KOPT-K1 (cell line): ENCODE data around the gene RGS7.

ENCODE experiments used
- H3K27ac ChIP-seq: fragments of 200-600 bp; sonication (generic); 2 replicates; pipeline ENCODE4 v1.5.1; 2016; ENCODE audit warnings: antibody characterized with exemption, mild to moderate bottlenecking, low read depth, low read length; ENCODE audit not compliant: poor library complexity, severe bottlenecking
- H3K36me3 ChIP-seq: fragments of 200-600 bp; sonication (generic); 2 replicates; pipeline ENCODE4 v1.5.1; 2017; ENCODE audit warnings: antibody characterized with exemption, mild to moderate bottlenecking, low read length, moderate library complexity; ENCODE audit not compliant: insufficient read depth
- H3K9me3 ChIP-seq: fragments of 200-600 bp; sonication (generic); 2 replicates; pipeline ENCODE4 v1.5.1; 2017; ENCODE audit warnings: antibody characterized with exemption, low read length, mild to moderate bottlenecking; ENCODE audit not compliant: insufficient read depth, poor library complexity, severe bottlenecking

RGS7 gene

DNA sequence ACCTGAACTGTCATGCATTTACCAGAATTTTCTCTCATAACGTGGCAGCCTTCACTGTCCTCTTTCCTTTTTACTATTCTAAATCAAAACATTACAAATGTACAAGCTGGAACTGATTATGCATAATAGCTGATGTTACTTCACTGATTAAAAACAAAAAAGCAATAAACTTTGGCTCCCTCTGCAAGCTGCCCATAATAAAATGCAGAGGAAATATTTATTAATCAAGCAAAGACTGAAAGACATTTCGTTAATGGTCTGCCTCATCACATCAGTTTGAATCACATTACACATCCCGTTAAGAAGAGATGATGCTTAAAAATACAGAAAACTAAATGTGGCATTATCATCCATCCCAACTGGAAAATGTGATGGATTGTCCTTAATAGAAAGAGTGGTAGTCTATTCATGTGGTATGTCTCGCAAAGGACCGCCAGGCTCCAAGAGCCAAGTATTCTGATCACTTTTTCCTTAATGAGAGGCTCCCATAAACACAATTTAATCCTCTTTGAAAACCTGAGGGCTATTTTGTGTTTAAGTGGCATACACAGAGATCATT lies 225.3 kb downstream of the RGS7 start:
- Histone ChIP-seq H3K27ac (no peak overlapping the region), H3K9me3 (no peaks in the 10 kb centered on the region)

DNA sequence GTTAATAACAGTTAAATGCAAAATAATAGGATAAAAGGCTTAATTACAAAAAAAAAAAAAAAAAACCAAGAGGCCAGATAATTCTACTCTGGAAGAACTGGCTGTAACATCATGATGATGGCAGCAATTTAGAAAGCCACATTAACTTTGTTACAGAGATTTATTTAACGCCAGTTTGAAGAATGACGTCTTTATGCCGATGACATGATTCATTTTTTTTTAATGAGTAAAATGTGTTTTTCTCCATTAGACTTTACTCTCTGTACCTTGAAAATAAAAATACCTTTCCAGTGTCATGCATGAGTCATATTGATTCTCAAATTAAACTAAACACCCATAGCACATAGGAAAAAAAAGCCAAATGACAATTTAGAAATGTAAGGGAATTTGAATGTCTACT lies 226.1 kb downstream of the RGS7 start:
- H3K9me3 ChIP-seq: no peaks in the 10 kb centered on the region
- no peaks in the 10 kb centered on the region for H3K36me3 ChIP-seq
- H3K27ac ChIP-seq: no peak overlapping the region

More for the DNA sequence above, 225.3 kb downstream of the RGS7 start:
- no peaks in the 10 kb centered on the region for H3K36me3 ChIP-seq

DNA sequence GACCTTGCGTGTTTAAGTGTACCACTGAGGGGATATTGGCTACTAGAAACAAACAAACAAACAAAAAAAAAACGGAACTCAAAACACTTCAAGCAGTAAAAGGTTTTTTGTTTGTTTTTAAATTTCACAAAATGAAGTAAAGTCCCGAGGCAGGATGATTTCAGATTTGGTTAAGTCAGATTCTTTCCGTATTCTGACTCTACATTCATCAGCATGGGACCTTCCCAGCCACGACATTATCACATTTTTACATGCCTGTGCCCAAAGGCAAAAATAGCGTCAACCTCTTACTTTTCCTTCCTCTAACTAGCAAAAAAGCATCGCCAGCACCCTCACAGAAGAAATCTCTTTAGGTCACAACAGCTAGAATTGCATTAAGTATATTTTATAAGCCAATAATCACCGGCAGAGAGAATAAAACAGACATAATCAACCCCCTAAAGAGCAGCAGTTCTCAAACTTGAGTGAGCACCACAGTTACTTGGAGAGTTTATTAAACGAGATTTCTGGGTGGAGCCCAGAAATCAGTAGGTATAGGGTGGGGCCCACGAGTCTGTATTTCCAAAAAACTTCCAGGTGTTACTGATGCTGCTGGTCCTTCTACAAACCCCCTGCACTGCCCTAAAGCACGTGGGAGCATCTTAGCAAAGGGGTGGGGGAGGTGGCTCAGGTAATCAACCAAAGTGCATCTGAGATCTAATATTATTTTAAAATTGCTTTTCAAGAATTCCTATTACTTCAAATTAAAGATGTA lies 227.6 kb downstream of the RGS7 start:
- no peaks in the 10 kb centered on the region for H3K9me3 ChIP-seq
- H3K27ac ChIP-seq: no peak overlapping the region
- H3K36me3 ChIP-seq: no peaks in the 10 kb centered on the region

DNA sequence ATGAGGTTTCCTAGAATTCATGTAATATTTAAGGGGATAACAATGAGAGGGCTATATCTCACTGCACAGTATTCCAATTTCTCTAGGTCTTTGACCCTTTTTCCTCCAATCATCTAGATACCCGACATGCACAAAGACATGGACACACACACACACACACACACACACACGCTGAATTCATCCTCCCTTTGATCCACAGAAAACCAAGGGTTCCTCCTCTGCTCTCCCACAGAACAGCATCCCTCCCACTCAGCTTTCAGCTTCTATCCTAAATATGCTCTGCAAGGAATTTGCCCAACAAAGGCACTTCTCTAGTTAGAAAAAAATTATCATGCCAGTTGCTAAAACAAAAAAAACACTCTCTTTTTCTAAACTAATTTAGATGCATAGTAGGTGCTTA lies 231.7 kb downstream of the RGS7 start:
- Histone ChIP-seq H3K36me3 (no peaks in the 10 kb centered on the region), H3K9me3 (no peaks in the 10 kb centered on the region), H3K27ac (no peak overlapping the region)

DNA sequence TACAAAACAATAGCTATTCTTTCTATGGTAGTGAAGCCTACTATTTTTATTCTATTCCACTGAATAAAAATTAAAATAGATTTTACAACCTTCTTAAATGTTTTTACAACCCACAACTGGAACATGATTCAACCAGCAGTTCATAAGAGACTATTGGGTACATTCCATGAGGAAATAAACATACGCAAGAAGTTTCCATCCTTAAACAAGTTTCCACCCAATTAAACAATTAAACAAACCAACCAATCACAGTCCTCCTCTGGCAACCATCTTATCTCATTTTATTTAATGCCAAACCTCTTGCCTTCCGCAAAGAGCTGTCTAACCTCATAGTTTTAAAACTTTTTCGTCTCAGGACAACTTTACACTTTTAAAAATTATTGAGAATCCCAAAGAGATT lies 239.0 kb downstream of the RGS7 start:
- Histone ChIP-seq H3K36me3 (no peaks in the 10 kb centered on the region), H3K9me3 (no peaks in the 10 kb centered on the region), H3K27ac (no peak overlapping the region)

DNA sequence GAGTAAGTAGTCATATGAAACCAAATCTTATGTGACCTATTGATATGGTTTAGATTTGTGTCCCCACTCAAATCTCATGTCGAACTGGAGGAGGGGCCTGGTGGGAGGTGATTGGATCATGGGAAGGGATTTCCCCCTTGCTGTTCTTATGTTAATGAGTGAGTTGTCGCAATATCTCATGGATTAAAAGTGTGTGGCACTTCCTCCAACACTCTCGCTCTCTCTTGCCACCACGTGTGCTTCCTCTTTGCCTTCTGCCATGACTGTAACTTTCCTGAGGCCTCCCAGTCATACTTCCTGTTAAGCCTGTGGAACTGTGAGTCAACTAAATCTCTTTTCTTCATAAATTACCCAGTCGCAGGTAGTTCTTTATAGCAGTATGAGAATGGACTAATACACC lies 241.2 kb downstream of the RGS7 start:
- Histone ChIP-seq H3K36me3 (no peaks in the 10 kb centered on the region), H3K9me3 (no peaks in the 10 kb centered on the region), H3K27ac (no peak overlapping the region)

DNA sequence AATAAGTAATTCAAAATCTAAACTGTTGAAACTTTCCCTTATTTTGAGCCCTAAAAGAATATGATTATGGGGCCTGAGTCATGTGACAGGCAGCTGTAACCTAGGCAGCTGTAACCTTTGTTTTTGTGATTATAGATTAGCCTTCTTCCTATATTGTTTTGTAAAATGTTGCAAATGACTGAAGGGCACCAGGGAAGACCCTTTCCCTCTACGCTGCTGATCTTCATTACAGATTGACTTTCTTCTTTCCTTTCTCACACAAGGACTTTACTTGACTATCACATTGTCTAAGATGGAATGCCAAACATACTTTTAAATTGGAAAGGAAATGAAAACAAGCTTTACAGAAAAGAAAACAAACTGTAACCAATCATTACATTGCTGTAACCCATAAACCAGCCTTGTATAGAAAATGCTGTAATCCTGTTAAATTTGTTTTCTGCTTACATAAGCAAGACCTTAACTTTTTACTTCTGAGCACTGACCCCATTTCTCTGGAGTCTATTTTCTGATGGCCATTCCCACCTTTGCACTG lies 242.2 kb downstream of the RGS7 start:
- Histone ChIP-seq H3K9me3 (no peaks in the 10 kb centered on the region), H3K27ac (no peak overlapping the region), H3K36me3 (no peaks in the 10 kb centered on the region)

DNA sequence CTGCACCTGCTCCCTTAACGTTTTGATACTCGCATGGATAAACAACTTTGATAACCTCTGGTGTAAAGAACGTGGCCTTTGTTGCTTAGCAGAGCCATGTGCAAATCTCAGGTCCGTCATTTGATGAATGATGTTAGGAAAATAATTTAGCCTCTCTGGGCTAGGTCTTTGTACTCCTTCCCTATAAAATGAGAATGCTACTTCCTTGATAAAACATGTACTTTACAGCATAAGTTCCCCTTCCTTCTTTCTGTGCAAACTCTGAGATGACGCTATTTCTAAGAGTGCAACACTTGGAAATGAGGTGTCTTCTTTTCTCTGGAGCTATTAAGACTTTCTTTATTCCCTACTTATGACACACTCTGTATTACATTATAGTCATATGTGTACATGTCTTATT lies 243.4 kb downstream of the RGS7 start:
- Histone ChIP-seq H3K27ac (no peak overlapping the region), H3K36me3 (no peaks in the 10 kb centered on the region), H3K9me3 (no peaks in the 10 kb centered on the region)

DNA sequence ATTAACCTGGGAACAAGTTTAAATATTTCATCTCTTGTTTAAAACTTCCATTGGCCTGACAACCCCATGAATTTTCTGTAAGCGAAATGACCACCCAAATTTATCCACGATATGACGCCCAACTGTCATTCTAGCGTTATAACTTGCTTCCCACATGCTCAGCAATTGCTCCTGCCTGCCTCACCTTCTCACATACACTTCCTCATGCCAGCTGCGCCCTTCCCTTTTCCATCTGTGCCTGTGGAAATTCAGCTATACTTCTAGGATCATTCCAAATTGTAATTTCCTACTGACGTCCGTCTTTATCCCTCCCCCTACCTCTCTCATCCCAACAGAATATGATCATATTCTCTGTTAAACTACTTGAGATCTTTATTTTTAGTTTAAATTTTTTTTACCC lies 248.0 kb downstream of the RGS7 start:
- Histone ChIP-seq H3K36me3 (no peaks in the 10 kb centered on the region), H3K27ac (no peak overlapping the region), H3K9me3 (no peaks in the 10 kb centered on the region)

DNA sequence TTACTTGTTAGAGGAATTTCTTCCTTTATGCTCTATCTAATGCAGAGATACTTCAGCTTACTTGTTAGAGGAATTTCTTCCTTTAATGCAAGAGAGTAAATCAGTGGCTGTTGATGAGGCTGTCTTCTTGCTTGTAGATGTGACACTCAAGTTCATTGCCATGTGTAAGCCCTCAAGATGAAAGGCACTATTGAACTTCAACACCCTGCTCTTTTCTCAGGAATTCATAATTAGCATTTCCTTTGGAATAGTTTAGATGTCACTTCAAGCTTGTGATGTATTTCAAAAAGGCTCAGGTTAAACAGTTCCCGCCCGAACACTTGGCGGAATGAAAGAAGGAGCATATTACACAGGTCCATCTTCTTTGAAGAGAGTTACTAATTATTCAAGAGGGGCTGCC lies 251.9 kb downstream of the RGS7 start:
- Histone ChIP-seq H3K36me3 (no peaks in the 10 kb centered on the region), H3K9me3 (no peaks in the 10 kb centered on the region), H3K27ac (no peak overlapping the region)

DNA sequence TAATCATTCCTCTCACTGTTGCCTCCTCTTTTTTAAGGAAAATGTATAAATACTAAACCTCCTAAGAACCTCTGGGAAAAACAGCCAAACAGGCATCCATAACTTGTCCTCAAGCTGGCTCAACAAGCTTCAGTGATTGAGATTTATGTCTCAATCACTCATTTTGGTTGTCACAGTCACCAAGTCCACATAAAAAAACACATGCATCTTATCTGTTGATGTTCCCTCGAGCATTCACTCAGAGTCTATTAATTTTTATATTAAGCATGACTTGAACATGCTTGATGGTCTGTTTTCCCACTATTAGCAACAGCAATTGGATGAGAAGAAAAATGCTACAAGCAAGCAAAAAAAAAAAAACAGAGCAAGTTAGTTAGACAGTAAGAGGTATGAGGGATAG lies 254.3 kb downstream of the RGS7 start:
- Histone ChIP-seq H3K36me3 (no peaks in the 10 kb centered on the region), H3K9me3 (no peaks in the 10 kb centered on the region), H3K27ac (no peak overlapping the region)

DNA sequence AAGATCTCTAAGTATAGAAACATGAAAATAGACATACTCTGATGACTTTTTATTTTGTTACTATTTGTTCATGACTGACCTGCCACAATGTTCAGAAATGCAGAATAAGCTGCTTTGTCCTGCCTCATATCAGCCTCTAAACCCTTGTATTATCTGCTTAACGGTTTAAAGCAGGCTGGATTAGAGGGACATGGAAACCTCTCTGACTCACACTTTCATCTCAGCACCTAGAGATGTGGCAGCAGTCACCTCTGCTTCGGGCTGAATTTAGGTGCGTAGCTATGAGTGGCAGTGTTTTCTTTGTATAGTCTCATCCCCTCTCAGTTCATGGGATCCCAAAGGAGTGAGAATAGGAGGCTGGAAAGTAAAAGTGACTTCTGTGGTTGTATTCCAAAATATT lies 255.4 kb downstream of the RGS7 start:
- H3K27ac ChIP-seq: no peak overlapping the region
- no peaks in the 10 kb centered on the region for H3K36me3 ChIP-seq
- no peaks in the 10 kb centered on the region for H3K9me3 ChIP-seq

DNA sequence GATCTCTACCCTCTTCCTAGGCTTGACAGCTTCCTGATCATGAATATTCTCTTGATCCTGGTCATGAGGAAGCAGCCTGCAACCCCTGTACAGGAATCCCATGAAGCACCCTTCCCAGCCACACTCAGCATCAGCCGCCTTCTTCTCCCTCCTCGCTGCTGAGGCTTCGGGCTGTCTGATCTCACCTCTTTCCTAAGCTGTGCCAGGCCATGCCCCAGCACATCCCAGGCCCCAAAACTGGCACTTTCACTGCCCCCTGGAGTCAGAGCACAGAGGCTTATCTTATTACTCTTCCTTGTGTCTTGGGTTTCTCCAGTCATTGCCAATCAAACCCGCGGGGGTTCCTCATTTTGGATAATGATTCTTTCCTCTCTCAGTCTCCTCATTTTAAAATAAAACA lies 259.5 kb downstream of the RGS7 start:
- H3K9me3 ChIP-seq: no peaks in the 10 kb centered on the region
- H3K27ac ChIP-seq: no peak overlapping the region
- H3K36me3 ChIP-seq: no peaks in the 10 kb centered on the region

DNA sequence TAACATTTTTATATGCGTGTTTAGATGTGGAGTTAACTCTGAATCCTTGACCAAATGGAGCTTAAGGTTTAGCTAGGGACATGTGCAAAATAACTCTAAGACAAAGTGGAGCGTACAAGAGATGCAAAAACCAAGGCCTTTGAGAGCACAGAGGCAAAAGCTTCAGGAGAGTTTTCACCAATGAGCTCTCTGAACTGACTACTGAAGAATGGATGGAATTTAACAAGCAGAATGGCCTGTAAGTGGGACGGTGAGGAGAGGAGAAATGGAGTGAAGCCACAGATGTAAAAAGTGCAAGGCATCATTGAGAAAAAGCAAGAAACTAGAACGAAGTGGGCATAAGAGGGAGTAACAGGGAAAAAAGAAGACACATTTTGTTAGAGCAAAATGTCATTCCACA lies 260.0 kb downstream of the RGS7 start:
- Histone ChIP-seq H3K36me3 (no peaks in the 10 kb centered on the region), H3K9me3 (no peaks in the 10 kb centered on the region), H3K27ac (no peak overlapping the region)

DNA sequence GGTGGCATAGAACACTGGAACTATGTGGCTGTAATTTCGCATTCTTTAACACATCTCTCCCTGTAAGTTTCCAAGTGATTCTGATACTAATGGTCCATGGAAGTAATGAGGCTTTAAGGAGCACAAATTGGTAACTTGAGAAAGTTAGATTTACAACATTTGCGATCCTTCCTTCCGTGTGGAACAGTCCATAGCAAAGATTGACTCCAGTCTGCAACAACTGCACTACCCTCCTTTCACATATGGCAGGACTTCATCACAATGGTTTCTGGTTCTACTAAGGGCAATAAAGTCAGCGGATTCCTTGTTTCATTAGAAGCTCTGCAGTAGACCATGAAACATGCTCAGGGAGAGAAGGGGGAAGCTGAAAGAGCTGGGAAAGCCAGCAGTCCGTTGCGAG lies 261.2 kb downstream of the RGS7 start:
- no peak overlapping the region for H3K27ac ChIP-seq
- H3K36me3 ChIP-seq: no peaks in the 10 kb centered on the region
- H3K9me3 ChIP-seq: no peaks in the 10 kb centered on the region

DNA sequence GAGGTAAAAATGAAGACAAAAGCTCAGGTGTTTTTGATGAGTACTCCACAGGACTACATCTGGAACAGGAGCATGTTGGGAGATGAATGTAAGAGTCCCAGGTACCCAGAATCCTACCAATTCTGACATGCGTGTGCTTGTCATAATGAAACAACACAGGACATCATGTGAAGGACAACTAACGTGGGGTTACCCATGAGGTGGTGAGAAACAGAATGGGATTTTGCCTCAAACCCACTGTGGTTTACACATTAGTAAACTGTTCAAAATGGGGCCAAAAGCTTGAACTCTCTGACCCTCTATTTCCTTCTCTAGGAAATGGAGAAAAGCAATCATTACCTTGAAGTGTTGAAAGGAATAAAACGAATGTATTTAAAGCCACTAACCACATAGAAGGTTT lies 266.2 kb downstream of the RGS7 start:
- no peaks in the 10 kb centered on the region for H3K9me3 ChIP-seq

More for the DNA sequence above, 266.2 kb downstream of the RGS7 start:
- H3K27ac ChIP-seq: no peak overlapping the region
- H3K36me3 ChIP-seq: no peaks in the 10 kb centered on the region
